ENCODE measurements around the gene TBC1D5. TPM values are rescaled to one million over a fixed set of nuclear protein-coding genes. Genes with fewer than 3 reads are reported as not detected.
"Not testable (repeated sequence)": the region's sequence is repeated elsewhere in the genome, so short reads cannot be mapped to it uniquely, and the experiment has no call there.

The TBC1D5 gene
- 127 and 181 TPM in 2 replicates for total RNA-seq (2014; rRNA removed; shearing (Covaris generic); ENCODE audit: low replicate concordance)

GRCh38 chr3:17742102-17742879 is at the start of gene TBC1D5:
Gene TBC1D5 (minus strand): TSS chr3:17742631. CDS start chr3:17508570, 234,061 bp downstream.
- Histone ChIP-seq H3K4me1 (ENCODE audit: low read length) (peaks cover 53% of the 10 kb centered on the region), H4K20me1 (ENCODE audit: insufficient read depth, low read depth, low read length) (no peaks in the 10 kb centered on the region), H3K4me3 (ENCODE audit: low read length) (peak within 1 kb of the TSS; percentile 83), H3K27me3 (ENCODE audit: low read length) (no peaks in the 10 kb centered on the region), H3K9me3 (ENCODE audit: low read length) (no peaks in the 10 kb centered on the region), H3K27ac (ENCODE audit: low read length) (peak within 1 kb of the TSS; percentile 88), H2AFZ (ENCODE audit: low read length) (no peak within 1 kb of the TSS), H3K9me2 (replicated peaks; ENCODE audit: insufficient read depth, low read length) (no peaks in the 10 kb centered on the region), H3K4me2 (ENCODE audit: low read depth, low read length, poor library complexity, severe bottlenecking) (peak within 1 kb of the TSS; percentile 91), H3K9ac (ENCODE audit: low read length) (peak within 1 kb of the TSS; percentile 89), H3K79me2 (ENCODE audit: low read length) (peaks cover 53% of the 10 kb centered on the region), H3K36me3 (ENCODE audit: insufficient read depth, low read length) (no peaks in the 10 kb centered on the region)
- DNase-seq: peak; percentile 99

GRCh38 chr3:17783426-17783825 is 41.0 kb upstream of the TBC1D5 start:
- no peak overlapping the region for H3K4me2 ChIP-seq (ENCODE audit: low read depth, low read length, poor library complexity, severe bottlenecking)
- H4K20me1 ChIP-seq (ENCODE audit: insufficient read depth, low read depth, low read length): no peaks in the 10 kb centered on the region

GRCh38 chr3:17782751-17783150 is 40.3 kb upstream of the TBC1D5 start:
- Histone ChIP-seq H3K9me3 (ENCODE audit: low read length) (no peaks in the 10 kb centered on the region), H3K27ac (ENCODE audit: low read length) (no peak overlapping the region), H3K4me2 (ENCODE audit: low read depth, low read length, poor library complexity, severe bottlenecking) (no peak overlapping the region), H3K9ac (ENCODE audit: low read length) (no peak overlapping the region), H4K20me1 (ENCODE audit: insufficient read depth, low read depth, low read length) (no peaks in the 10 kb centered on the region), H3K79me2 (ENCODE audit: low read length) (no peaks in the 10 kb centered on the region), H3K27me3 (ENCODE audit: low read length) (no peaks in the 10 kb centered on the region), H2AFZ (ENCODE audit: low read length) (no peak overlapping the region), H3K4me1 (ENCODE audit: low read length) (peaks cover 7% of the 10 kb centered on the region), H3K9me2 (replicated peaks; ENCODE audit: insufficient read depth, low read length) (no peaks in the 10 kb centered on the region), H3K4me3 (ENCODE audit: low read length) (no peak overlapping the region), H3K36me3 (ENCODE audit: insufficient read depth, low read length) (no peaks in the 10 kb centered on the region)
- peak; percentile 61 for DNase-seq

More at GRCh38 chr3:17783426-17783825, 41.0 kb upstream of the TBC1D5 start:
- H3K4me1 ChIP-seq (ENCODE audit: low read length): peaks cover 7% of the 10 kb centered on the region
- no peaks in the 10 kb centered on the region for H3K27me3 ChIP-seq (ENCODE audit: low read length)
- no peak overlapping the region for H3K9ac ChIP-seq (ENCODE audit: low read length)
- H3K9me3 ChIP-seq (ENCODE audit: low read length): no peaks in the 10 kb centered on the region
- no peaks in the 10 kb centered on the region for H3K36me3 ChIP-seq (ENCODE audit: insufficient read depth, low read length)
- no peaks in the 10 kb centered on the region for H3K9me2 ChIP-seq (replicated peaks; ENCODE audit: insufficient read depth, low read length)
- no peak overlapping the region for H3K27ac ChIP-seq (ENCODE audit: low read length)
- H2AFZ ChIP-seq (ENCODE audit: low read length): no peak overlapping the region
- no peaks in the 10 kb centered on the region for H3K79me2 ChIP-seq (ENCODE audit: low read length)
- H3K4me3 ChIP-seq (ENCODE audit: low read length): no peak overlapping the region
- no peak for DNase-seq

GRCh38 chr3:17780369-17780768 is 37.9 kb upstream of the TBC1D5 start:
- not testable (repeated sequence) for H3K4me2 ChIP-seq (ENCODE audit: low read depth, low read length, poor library complexity, severe bottlenecking); H3K9ac ChIP-seq (ENCODE audit: low read length); H3K27me3 ChIP-seq (ENCODE audit: low read length); H3K36me3 ChIP-seq (ENCODE audit: insufficient read depth, low read length); H3K9me3 ChIP-seq (ENCODE audit: low read length); H3K4me3 ChIP-seq (ENCODE audit: low read length); H3K9me2 ChIP-seq (replicated peaks; ENCODE audit: insufficient read depth, low read length); H2AFZ ChIP-seq (ENCODE audit: low read length); H4K20me1 ChIP-seq (ENCODE audit: insufficient read depth, low read depth, low read length); H3K27ac ChIP-seq (ENCODE audit: low read length); H3K79me2 ChIP-seq (ENCODE audit: low read length); DNase-seq; H3K4me1 ChIP-seq (ENCODE audit: low read length)

GRCh38 chr3:17779304-17780250 is 37.1 kb upstream of the TBC1D5 start:
- not testable (repeated sequence) for H3K9me3 ChIP-seq (ENCODE audit: low read length); H3K79me2 ChIP-seq (ENCODE audit: low read length); DNase-seq; H4K20me1 ChIP-seq (ENCODE audit: insufficient read depth, low read depth, low read length); H3K4me1 ChIP-seq (ENCODE audit: low read length); H3K27ac ChIP-seq (ENCODE audit: low read length); H3K36me3 ChIP-seq (ENCODE audit: insufficient read depth, low read length); H3K27me3 ChIP-seq (ENCODE audit: low read length); H3K4me3 ChIP-seq (ENCODE audit: low read length); H3K9me2 ChIP-seq (replicated peaks; ENCODE audit: insufficient read depth, low read length); H3K9ac ChIP-seq (ENCODE audit: low read length)
- H3K4me2 ChIP-seq (ENCODE audit: low read depth, low read length, poor library complexity, severe bottlenecking): peak overlapping the region; percentile 34
- H2AFZ ChIP-seq (ENCODE audit: low read length): peak overlapping the region; percentile 2; the same call in 1 of the 2 replicates

- DNase-seq; H2AFZ ChIP-seq (ENCODE audit: low read length); H3K4me2 ChIP-seq (ENCODE audit: low read depth, low read length, poor library complexity, severe bottlenecking); H3K79me2 ChIP-seq (ENCODE audit: low read length); H3K9ac ChIP-seq (ENCODE audit: low read length); H3K4me3 ChIP-seq (ENCODE audit: low read length); H3K27ac ChIP-seq (ENCODE audit: low read length); H3K9me3 ChIP-seq (ENCODE audit: low read length); H3K9me2 ChIP-seq (replicated peaks; ENCODE audit: insufficient read depth, low read length); H4K20me1 ChIP-seq (ENCODE audit: insufficient read depth, low read depth, low read length); H3K27me3 ChIP-seq (ENCODE audit: low read length); H3K4me1 ChIP-seq (ENCODE audit: low read length); H3K36me3 ChIP-seq (ENCODE audit: insufficient read depth, low read length): not testable (repeated sequence)
Measured at GRCh38 chr3:17777326-17777725, 34.9 kb upstream of the TBC1D5 start.

- no peaks in the 10 kb centered on the region for H3K27me3 ChIP-seq (ENCODE audit: low read length)
- H3K9me2 ChIP-seq (replicated peaks; ENCODE audit: insufficient read depth, low read length): no peaks in the 10 kb centered on the region
- H3K27ac ChIP-seq (ENCODE audit: low read length): no peak overlapping the region
- H2AFZ ChIP-seq (ENCODE audit: low read length): no peak overlapping the region
- no peaks in the 10 kb centered on the region for H3K79me2 ChIP-seq (ENCODE audit: low read length)
- no peak overlapping the region for H3K9ac ChIP-seq (ENCODE audit: low read length)
- H3K4me3 ChIP-seq (ENCODE audit: low read length): no peak overlapping the region
- no peak for DNase-seq
- H4K20me1 ChIP-seq (ENCODE audit: insufficient read depth, low read depth, low read length): no peaks in the 10 kb centered on the region
- H3K4me1 ChIP-seq (ENCODE audit: low read length): peaks cover 7% of the 10 kb centered on the region
- no peaks in the 10 kb centered on the region for H3K36me3 ChIP-seq (ENCODE audit: insufficient read depth, low read length)
- no peak overlapping the region for H3K4me2 ChIP-seq (ENCODE audit: low read depth, low read length, poor library complexity, severe bottlenecking)
- H3K9me3 ChIP-seq (ENCODE audit: low read length): no peaks in the 10 kb centered on the region
Measured at GRCh38 chr3:17775073-17775472, 32.6 kb upstream of the TBC1D5 start.
